IPS DF 4.7 (cell line): ENCODE measurements around the gene RFK.
"Not testable (repeated sequence)": the region's sequence is repeated elsewhere in the genome, so short reads cannot be mapped to it uniquely, and the experiment has no call there.

Experiments used
- DNase-seq: peaks from one replicate; pipeline ENCODE4 v3.0.0-alpha.2; 2013; ENCODE audit warnings: low spot score; ENCODE audit errors: extremely low read depth

RFK gene

GRCh38 chr9:76371901-76372300 lies 22.3 kb downstream of the RFK start:
- no peak for DNase-seq

GRCh38 chr9:76370396-76371023 lies 23.7 kb downstream of the RFK start:
- DNase-seq: no peak

GRCh38 chr9:76369583-76369982 lies 24.6 kb downstream of the RFK start:
- DNase-seq: no peak

GRCh38 chr9:76366275-76366674 lies 28.0 kb downstream of the RFK start:
- no peak for DNase-seq

- no peak for DNase-seq
Observed at GRCh38 chr9:76365028-76365427, 29.2 kb downstream of the RFK start.

GRCh38 chr9:76363032-76363395 lies 31.2 kb downstream of the RFK start:
- no peak for DNase-seq

- DNase-seq: not testable (repeated sequence)
Observed at GRCh38 chr9:76362332-76363031, 31.7 kb downstream of the RFK start.

- no peak for DNase-seq
Observed at GRCh38 chr9:76359766-76360165, 34.5 kb downstream of the RFK start.

- DNase-seq: no peak
Observed at GRCh38 chr9:76359365-76359764, 34.9 kb downstream of the RFK start.

GRCh38 chr9:76358628-76359280 lies 35.5 kb downstream of the RFK start:
- DNase-seq: no peak

- DNase-seq: no peak
Observed at GRCh38 chr9:76357555-76357954, 36.7 kb downstream of the RFK start.

- DNase-seq: no peak
Observed at GRCh38 chr9:76355886-76356285, 38.3 kb downstream of the RFK start.

GRCh38 chr9:76354221-76354620 lies 40.0 kb downstream of the RFK start:
- DNase-seq: no peak

- no peak for DNase-seq
Observed at GRCh38 chr9:76353280-76353679, 40.9 kb downstream of the RFK start.

- no peak for DNase-seq
Observed at GRCh38 chr9:76352026-76352620, 42.1 kb downstream of the RFK start.

GRCh38 chr9:76351006-76351405 lies 43.2 kb downstream of the RFK start:
- DNase-seq: no peak

- no peak for DNase-seq
Observed at GRCh38 chr9:76349865-76350264, 44.4 kb downstream of the RFK start.

GRCh38 chr9:76342858-76343257 lies 51.4 kb downstream of the RFK start:
- no peak for DNase-seq

- no peak for DNase-seq
Observed at GRCh38 chr9:76342201-76342600, 52.0 kb downstream of the RFK start.

GRCh38 chr9:76341616-76342015 lies 52.6 kb downstream of the RFK start:
- no peak for DNase-seq

GRCh38 chr9:76338418-76338817 lies 55.8 kb downstream of the RFK start:
- DNase-seq: no peak

- DNase-seq: no peak
Observed at GRCh38 chr9:76336027-76336426, 58.2 kb downstream of the RFK start.
